ENCODE results near the gene CTNNBIP1.

CTNNBIP1 gene

DNA sequence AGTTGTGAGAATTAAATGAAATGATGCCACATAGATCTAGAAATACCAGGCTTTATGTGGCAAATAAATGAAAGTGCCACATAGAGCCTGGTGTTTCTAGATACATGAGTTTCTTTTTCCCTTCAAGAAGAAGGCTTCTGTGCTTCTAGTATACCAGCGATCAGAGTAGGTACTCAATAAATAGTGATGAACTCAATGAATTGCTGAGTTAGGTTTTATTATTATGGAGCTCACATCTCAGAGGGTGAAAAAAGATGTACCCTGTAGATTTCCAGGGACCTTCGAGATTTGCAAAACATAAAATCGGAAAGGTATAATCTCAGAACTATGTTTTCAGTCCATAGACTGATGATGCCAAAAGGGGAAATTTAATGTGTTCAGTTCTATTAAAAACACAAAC lies 84.0 kb downstream of the CTNNBIP1 start:
- peak overlapping the region; percentile 14 for H3K27ac ChIP-seq (ENCODE audit: low read depth, low read length)

DNA sequence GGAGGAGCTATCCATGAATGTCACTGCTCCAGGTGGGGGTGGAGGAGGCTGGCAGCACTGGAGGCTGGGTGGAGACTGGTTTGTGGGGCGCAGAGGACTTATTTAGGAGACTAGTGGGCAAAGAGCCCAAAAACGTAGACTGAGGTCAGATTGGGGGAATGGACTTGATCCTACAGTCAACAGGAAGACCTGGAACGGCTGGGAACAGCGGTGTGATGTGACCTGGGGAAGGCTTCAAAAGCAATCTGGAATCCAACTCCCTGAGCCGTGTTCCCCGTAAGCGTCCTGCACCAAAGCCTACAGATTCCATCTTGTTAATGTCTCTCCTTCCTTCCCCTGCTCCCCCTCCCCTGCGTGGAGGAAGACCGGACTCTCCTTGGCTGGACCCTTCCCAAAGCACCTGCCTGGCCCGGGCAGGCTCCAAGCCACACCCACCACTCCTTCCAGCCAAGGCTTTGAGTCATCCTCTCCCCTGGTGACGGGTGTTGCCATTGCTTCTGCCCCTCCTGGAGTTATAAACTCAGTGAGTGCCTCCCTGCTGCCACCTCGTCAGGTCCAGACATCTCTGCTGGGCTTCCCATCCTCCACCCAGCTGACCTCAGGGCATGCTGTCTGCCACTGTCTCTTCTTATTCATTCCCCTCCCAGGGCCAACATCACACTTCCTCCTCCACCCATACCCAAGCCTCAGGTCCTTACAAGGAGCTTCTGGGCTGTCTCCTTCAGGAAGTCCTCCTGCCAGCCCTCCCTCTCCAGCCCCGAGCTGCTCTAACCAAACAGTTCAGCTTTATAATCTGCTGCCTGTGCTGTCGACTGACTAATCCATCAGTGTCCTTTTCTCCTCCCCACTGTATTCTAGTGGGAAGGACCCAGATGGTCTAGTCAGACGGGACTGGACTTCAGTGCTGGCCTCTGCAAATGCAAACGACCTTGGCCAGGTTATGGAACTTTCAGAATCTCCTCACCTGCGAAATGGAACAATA lies 84.7 kb downstream of the CTNNBIP1 start:
- Histone ChIP-seq H3K23ac (ENCODE audit: low read length) (peak overlapping the region; percentile 48), H2AK5ac (ENCODE audit: low read length) (no peak overlapping the region), H3K27ac (ENCODE audit: low read depth, low read length) (peak overlapping the region; percentile 14), H2BK120ac (ENCODE audit: low read depth, low read length) (no peak overlapping the region), H2BK15ac (replicated peaks; ENCODE audit: low read depth) (no peak overlapping the region), H3K27me3 (ENCODE audit: insufficient read depth, low read length, poor library complexity) (no peaks in the 10 kb centered on the region), H3K4me2 (ENCODE audit: low read length) (no peak overlapping the region), H3K4me1 (ENCODE audit: control insufficient read depth, low read depth, low read length) (peaks cover 6% of the 10 kb centered on the region), H4K5ac (ENCODE audit: low read length) (no peak overlapping the region), H3K9ac (ENCODE audit: low read length) (no peak overlapping the region), H3K36me3 (ENCODE audit: control insufficient read depth, insufficient read depth, low read length) (no peaks in the 10 kb centered on the region), H3K79me1 (ENCODE audit: low read length) (peaks cover 2% of the 10 kb centered on the region), H2BK5ac (ENCODE audit: low read length) (no peak overlapping the region), H3K79me2 (ENCODE audit: control insufficient read depth, insufficient read depth, low read length) (peaks cover 17% of the 10 kb centered on the region), H4K8ac (ENCODE audit: low read depth, low read length) (no peak overlapping the region), H3K18ac (ENCODE audit: low read length) (no peak overlapping the region), H3K4ac (ENCODE audit: low read depth, low read length) (no peak overlapping the region), H3K4me3 (ENCODE audit: low read length) (no peak overlapping the region), H3K56ac (ENCODE audit: low read length) (peak overlapping the region; percentile 67)
- peak; percentile 97 for DNase-seq
- WGBS (ENCODE audit: extremely low coverage, insufficient coverage, low lambda C conversion rate) = no CpG with 5 or more reads among the region's 17 CpGs

More for the DNA sequence above, 84.0 kb downstream of the CTNNBIP1 start:
- Histone ChIP-seq H2BK15ac (replicated peaks; ENCODE audit: low read depth) (no peak overlapping the region), H2AK5ac (ENCODE audit: low read length) (no peak overlapping the region), H4K8ac (ENCODE audit: low read depth, low read length) (no peak overlapping the region), H3K9ac (ENCODE audit: low read length) (no peak overlapping the region), H3K79me1 (ENCODE audit: low read length) (peaks cover 2% of the 10 kb centered on the region), H2BK120ac (ENCODE audit: low read depth, low read length) (no peak overlapping the region), H3K27me3 (ENCODE audit: insufficient read depth, low read length, poor library complexity) (no peaks in the 10 kb centered on the region), H3K23ac (ENCODE audit: low read length) (no peak overlapping the region), H4K5ac (ENCODE audit: low read length) (no peak overlapping the region), H3K36me3 (ENCODE audit: control insufficient read depth, insufficient read depth, low read length) (no peaks in the 10 kb centered on the region), H3K18ac (ENCODE audit: low read length) (no peak overlapping the region), H3K79me2 (ENCODE audit: control insufficient read depth, insufficient read depth, low read length) (peaks cover 11% of the 10 kb centered on the region), H3K56ac (ENCODE audit: low read length) (no peak overlapping the region), H3K4me2 (ENCODE audit: low read length) (no peak overlapping the region), H3K4me1 (ENCODE audit: control insufficient read depth, low read depth, low read length) (peaks cover 6% of the 10 kb centered on the region), H2BK5ac (ENCODE audit: low read length) (no peak overlapping the region), H3K4ac (ENCODE audit: low read depth, low read length) (no peak overlapping the region), H3K4me3 (ENCODE audit: low read length) (no peak overlapping the region)
- no peak for DNase-seq
- whole genome bisulfite sequencing (ENCODE audit: extremely low coverage, insufficient coverage, low lambda C conversion rate) = no CpG with 5 or more reads among the region's 3 CpGs

DNA sequence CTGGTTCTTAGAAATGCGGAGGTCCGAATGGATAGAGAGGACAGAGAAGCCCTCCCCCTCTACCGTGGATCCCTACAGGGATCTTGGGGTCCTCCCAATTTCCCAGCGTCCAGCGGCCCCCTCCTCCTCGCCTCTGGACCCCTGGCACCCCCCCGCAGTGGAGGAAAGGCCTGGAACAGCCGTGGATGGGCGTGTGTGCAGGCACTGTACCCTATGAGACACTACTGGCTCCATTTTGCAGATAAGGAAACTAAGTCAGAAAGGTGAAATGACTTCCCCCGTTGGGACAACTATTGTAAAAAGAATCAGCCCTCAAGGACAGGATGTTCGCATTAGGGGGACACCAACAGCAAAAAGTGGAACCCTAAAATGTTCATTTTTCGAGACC lies 85.4 kb downstream of the CTNNBIP1 start:
- Histone ChIP-seq H3K79me2 (ENCODE audit: control insufficient read depth, insufficient read depth, low read length) (peaks cover 23% of the 10 kb centered on the region), H3K79me1 (ENCODE audit: low read length) (peaks cover 2% of the 10 kb centered on the region), H3K4me2 (ENCODE audit: low read length) (peak overlapping the region; percentile 89), H3K27ac (ENCODE audit: low read depth, low read length) (peak overlapping the region; percentile 23), H4K5ac (ENCODE audit: low read length) (no peak overlapping the region), H3K23ac (ENCODE audit: low read length) (peak overlapping the region; percentile 48), H2AK5ac (ENCODE audit: low read length) (no peak overlapping the region), H3K4ac (ENCODE audit: low read depth, low read length) (no peak overlapping the region), H3K27me3 (ENCODE audit: insufficient read depth, low read length, poor library complexity) (no peaks in the 10 kb centered on the region), H2BK120ac (ENCODE audit: low read depth, low read length) (no peak overlapping the region), H2BK15ac (replicated peaks; ENCODE audit: low read depth) (no peak overlapping the region), H3K36me3 (ENCODE audit: control insufficient read depth, insufficient read depth, low read length) (no peaks in the 10 kb centered on the region), H2BK5ac (ENCODE audit: low read length) (no peak overlapping the region), H3K18ac (ENCODE audit: low read length) (no peak overlapping the region), H3K4me1 (ENCODE audit: control insufficient read depth, low read depth, low read length) (peaks cover 6% of the 10 kb centered on the region), H3K56ac (ENCODE audit: low read length) (peak overlapping the region; percentile 85), H4K8ac (ENCODE audit: low read depth, low read length) (no peak overlapping the region), H3K9ac (ENCODE audit: low read length) (no peak overlapping the region), H3K4me3 (ENCODE audit: low read length) (no peak overlapping the region)
- DNase-seq = no peak
- no CpG with 5 or more reads among the region's 12 CpGs for WGBS (ENCODE audit: extremely low coverage, insufficient coverage, low lambda C conversion rate)

DNA sequence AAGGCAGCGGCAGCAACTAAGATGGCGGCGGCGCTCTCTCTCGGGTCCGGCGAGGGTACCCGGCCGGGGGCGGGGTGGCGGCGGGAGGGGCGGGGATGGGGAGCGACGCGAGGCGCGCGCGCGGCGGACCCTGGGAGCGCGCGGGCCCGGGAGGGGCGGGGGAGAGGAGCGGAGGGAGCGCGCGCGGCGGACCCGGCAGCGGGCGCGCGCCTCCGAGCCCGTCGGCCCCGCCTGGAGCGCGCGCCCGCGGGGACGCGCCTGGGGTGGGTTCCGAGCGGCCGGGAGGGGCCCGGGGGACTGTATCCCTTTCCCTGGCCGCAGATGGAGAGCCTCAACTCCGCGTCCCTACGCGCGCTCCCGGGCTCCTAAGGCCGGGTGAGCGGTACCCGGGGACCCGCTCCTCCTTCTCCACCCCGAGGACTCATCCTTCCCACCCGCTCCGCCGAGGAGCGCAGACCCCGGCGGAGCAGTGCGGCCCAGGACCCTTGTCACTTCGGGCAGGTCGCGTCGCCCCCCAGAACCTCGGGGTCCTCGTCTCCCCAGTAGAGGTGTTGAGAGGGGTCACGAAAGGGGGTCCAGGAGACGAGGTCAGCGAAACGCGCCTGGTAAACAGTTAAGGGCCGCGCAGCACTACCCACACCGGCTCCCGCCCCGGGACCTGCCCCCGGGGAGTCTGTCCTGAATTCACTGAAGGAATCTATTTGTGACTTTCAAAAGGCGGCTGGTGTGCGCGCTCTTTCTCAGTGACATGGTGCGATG lies 85.9 kb downstream of the CTNNBIP1 start, which contains the start of gene CLSTN1:
Gene CLSTN1 (minus strand): TSS at position 23 of the 759 bp plus-strand sequence. CDS start 232 bp downstream, outside the sequence.
- Histone ChIP-seq H2BK120ac (ENCODE audit: low read depth, low read length) (peak within 1 kb of the TSS; percentile 95), H3K4me2 (ENCODE audit: low read length) (peak within 1 kb of the TSS; percentile 90), H3K36me3 (ENCODE audit: control insufficient read depth, insufficient read depth, low read length) (no peaks in the 10 kb centered on the region), H3K27ac (ENCODE audit: low read depth, low read length) (peak within 1 kb of the TSS; percentile 88), H3K9ac (ENCODE audit: low read length) (peak within 1 kb of the TSS; percentile 88), H3K4me1 (ENCODE audit: control insufficient read depth, low read depth, low read length) (peaks cover 6% of the 10 kb centered on the region), H3K4me3 (ENCODE audit: low read length) (peak within 1 kb of the TSS; percentile 79), H4K8ac (ENCODE audit: low read depth, low read length) (peak within 1 kb of the TSS; percentile 16), H3K27me3 (ENCODE audit: insufficient read depth, low read length, poor library complexity) (no peaks in the 10 kb centered on the region), H3K79me1 (ENCODE audit: low read length) (peaks cover 2% of the 10 kb centered on the region), H3K18ac (ENCODE audit: low read length) (peak within 1 kb of the TSS; percentile 92), H2BK5ac (ENCODE audit: low read length) (no peak within 1 kb of the TSS), H3K4ac (ENCODE audit: low read depth, low read length) (peak within 1 kb of the TSS; percentile 73), H3K79me2 (ENCODE audit: control insufficient read depth, insufficient read depth, low read length) (peaks cover 23% of the 10 kb centered on the region), H2AK5ac (ENCODE audit: low read length) (no peak within 1 kb of the TSS), H3K56ac (ENCODE audit: low read length) (peak within 1 kb of the TSS; percentile 88), H4K5ac (ENCODE audit: low read length) (no peak within 1 kb of the TSS), H3K23ac (ENCODE audit: low read length) (peak within 1 kb of the TSS; percentile 48), H2BK15ac (replicated peaks; ENCODE audit: low read depth) (no peak within 1 kb of the TSS)
- DNase-seq = peak; percentile 95
- no CpG with 5 or more reads among the region's 93 CpGs for WGBS (ENCODE audit: extremely low coverage, insufficient coverage, low lambda C conversion rate)

DNA sequence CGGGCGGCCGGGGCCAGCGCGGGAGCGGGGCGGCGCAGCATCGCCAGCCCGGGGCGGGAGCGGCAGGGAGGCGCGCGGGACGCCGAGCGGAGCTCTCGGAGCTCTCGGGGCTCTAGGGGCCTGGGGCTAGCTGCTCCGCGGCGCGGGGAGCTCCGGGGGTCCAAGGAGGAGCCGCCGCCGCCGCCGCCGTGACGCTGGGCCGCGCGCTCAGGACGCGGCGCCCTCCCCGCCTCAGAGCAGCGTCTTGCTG lies 86.5 kb downstream of the CTNNBIP1 start:
- H2AK5ac ChIP-seq (ENCODE audit: low read length) = no peak overlapping the region
- peak overlapping the region; percentile 79 for H3K4me3 ChIP-seq (ENCODE audit: low read length)
- H3K27me3 ChIP-seq (ENCODE audit: insufficient read depth, low read length, poor library complexity) = no peaks in the 10 kb centered on the region
- H3K79me1 ChIP-seq (ENCODE audit: low read length) = peaks cover 2% of the 10 kb centered on the region
- peak overlapping the region; percentile 92 for H3K18ac ChIP-seq (ENCODE audit: low read length)
- no peak for DNase-seq
- H3K27ac ChIP-seq (ENCODE audit: low read depth, low read length) = peak overlapping the region; percentile 88
- peaks cover 6% of the 10 kb centered on the region for H3K4me1 ChIP-seq (ENCODE audit: control insufficient read depth, low read depth, low read length)
- no peak overlapping the region for H2BK5ac ChIP-seq (ENCODE audit: low read length)
- H3K4ac ChIP-seq (ENCODE audit: low read depth, low read length) = peak overlapping the region; percentile 73
- H2BK120ac ChIP-seq (ENCODE audit: low read depth, low read length) = peak overlapping the region; percentile 95
- H2BK15ac ChIP-seq (replicated peaks; ENCODE audit: low read depth) = no peak overlapping the region
- H3K4me2 ChIP-seq (ENCODE audit: low read length) = no peak overlapping the region
- H3K23ac ChIP-seq (ENCODE audit: low read length) = no peak overlapping the region
- H4K8ac ChIP-seq (ENCODE audit: low read depth, low read length) = no peak overlapping the region
- no CpG with 5 or more reads among the region's 40 CpGs for WGBS (ENCODE audit: extremely low coverage, insufficient coverage, low lambda C conversion rate)
- peak overlapping the region; percentile 88 for H3K9ac ChIP-seq (ENCODE audit: low read length)
- H4K5ac ChIP-seq (ENCODE audit: low read length) = no peak overlapping the region
- peak overlapping the region; percentile 88 for H3K56ac ChIP-seq (ENCODE audit: low read length)
- peaks cover 23% of the 10 kb centered on the region for H3K79me2 ChIP-seq (ENCODE audit: control insufficient read depth, insufficient read depth, low read length)
- no peaks in the 10 kb centered on the region for H3K36me3 ChIP-seq (ENCODE audit: control insufficient read depth, insufficient read depth, low read length)
